Renal cortex interstitium (tissue), 11 donors: ENCODE results near the gene POLK. TPM values are rescaled to one million over a fixed set of nuclear protein-coding genes. Genes with fewer than 3 reads are reported as not detected.
"Not testable (repeated sequence)": the region's sequence is repeated elsewhere in the genome, so short reads cannot be mapped to it uniquely, and the experiment has no call there.

Source experiments
- DNase-seq, 11 donors: peaks; one replicate each; pipeline ENCODE4 v3.0.0-alpha.2; 2013; ENCODE audit warnings: low read depth in 9 of 11, low spot score in 4 of 11; ENCODE audit errors: extremely low read depth in 1 of 11
- polyA plus RNA-seq, 3 donors: library from polyadenylated mRNA; unstranded; fragments of 120-200 nt; gene quantifications; one replicate each; pipeline ENCODE4 v1.2.1, GENCODE V29; 2013; ENCODE audit not compliant: insufficient read length in 3 of 3

Gene POLK
- polyA plus RNA-seq, 3 donors: 24.6 to 35.1 (median 32.3) TPM

DNA sequence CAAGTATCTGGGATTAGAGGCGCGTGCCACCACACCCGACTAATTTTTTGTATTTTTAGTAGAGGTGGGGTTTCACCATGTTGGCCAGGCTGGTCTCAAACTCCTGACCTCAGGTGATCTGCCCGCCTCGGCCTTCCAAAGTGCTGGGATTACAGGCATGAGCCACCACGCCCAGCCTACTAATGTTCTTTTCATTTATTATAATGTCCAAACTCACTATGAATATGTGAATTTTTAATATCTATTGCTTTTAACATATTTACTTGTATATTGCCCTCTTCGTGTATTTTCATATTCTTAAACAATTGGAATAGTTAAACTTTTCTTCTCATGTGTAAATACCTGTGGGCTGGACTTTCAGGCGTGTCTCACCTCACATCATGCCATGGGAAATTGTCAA lies 66.6 kb downstream of the POLK start:
- not testable (repeated sequence) for DNase-seq

DNA sequence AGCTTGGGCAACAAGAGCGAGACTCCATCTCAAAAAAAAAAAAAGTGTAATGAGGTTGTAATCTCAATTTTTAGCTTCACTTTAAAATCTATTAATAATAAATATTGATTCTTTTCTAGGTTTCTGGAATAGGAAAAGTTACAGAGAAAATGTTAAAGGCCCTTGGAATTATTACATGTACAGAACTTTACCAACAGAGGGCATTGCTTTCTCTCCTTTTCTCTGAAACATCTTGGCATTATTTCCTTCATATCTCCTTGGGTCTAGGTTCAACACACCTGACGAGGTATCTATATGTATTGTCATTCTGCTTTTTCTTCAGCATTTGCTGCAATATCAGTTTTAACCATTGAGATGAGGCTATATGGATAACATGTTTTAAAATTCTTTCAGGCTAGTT lies 73.0 kb downstream of the POLK start:
- DNase-seq: no peak

GRCh38 chr5:75588666-75589065 lies 77.0 kb downstream of the POLK start:
- no peak for DNase-seq

GRCh38 chr5:75600535-75600934 lies 88.8 kb downstream of the POLK start:
- DNase-seq: no peak

DNA sequence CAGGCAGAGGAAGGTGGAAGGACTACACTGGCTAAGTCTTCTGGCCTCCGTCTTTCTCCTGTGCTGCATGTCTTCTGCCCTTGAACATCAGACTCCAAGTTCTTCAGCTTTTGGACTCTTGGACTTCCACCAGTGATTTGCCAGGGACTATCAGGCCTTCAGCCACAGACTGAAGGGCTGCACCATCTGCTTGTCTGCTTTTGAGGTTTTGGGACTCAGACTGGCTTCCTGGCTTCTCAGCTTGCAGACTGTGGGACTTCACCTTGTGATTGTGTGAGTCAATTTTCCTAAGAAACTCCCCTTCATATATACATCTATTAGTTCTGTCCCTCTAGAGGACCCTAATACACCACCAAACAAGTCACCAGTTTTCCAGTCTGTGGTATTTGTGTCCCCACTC lies 89.9 kb downstream of the POLK start:
- no peak for DNase-seq

DNA sequence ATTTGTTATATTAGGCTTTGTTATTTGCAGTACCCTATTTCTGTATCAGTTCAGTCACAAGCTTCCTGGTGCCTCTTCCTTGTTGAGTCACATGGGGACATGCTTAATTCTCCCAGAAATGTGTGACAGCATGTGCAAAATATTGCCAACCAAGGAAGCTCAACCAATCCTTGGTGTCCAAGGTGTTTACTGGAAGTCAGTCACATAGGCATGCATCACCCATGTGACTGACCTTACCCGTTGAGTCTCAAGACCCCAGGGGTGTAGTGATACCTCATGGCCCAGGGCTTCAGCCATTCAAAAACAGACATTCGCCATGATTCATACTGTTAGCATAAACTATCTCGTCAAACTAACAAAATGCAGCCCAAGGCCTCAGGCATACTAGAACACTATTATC lies 90.3 kb downstream of the POLK start:
- DNase-seq: no peak

- DNase-seq: peak in 4 of 11 donors; percentile 13 to 37 (median 32)
Observed at GRCh38 chr5:75603371-75603770, 91.7 kb downstream of the POLK start.

GRCh38 chr5:75603821-75604220 lies 92.1 kb downstream of the POLK start:
- no peak for DNase-seq

DNA sequence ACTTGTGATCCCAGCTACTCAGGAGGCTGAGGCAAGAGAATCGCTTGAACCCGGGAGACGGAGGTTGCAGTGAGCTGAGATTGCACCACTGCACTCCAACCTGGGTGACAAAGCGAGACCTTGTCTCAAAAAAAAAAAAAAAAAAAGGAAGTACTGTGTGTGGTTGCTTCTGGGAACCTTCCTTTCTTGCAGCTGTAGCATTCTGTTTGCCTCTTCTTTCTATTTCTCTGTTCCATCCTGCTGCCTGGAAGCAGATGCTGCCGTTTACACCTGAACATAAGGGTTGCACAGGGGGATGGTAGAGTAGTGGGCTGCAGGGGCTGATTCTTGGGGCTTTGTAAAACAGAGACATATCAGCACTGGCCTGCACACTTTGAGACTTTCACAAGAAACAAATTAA lies 95.7 kb downstream of the POLK start:
- DNase-seq: not testable (repeated sequence)

DNA sequence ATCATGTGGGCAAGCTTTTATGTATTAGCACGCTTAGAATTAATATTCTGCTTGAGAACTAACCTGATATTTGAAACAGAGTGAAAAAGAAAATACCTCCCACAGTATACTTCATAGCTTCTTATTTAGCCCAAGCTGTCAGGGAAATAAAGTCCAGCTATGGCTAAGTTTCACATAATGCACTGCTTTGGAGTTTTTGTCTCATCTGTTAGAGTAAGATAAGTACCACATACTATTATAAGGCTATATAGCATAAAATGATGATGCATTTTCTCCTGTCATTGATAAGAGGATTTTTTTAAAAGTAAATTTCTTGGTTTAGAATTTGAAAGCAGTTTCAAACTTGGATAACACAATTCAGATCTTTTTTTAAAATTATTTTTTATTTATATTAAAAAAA lies 97.2 kb downstream of the POLK start:
- DNase-seq: no peak

DNA sequence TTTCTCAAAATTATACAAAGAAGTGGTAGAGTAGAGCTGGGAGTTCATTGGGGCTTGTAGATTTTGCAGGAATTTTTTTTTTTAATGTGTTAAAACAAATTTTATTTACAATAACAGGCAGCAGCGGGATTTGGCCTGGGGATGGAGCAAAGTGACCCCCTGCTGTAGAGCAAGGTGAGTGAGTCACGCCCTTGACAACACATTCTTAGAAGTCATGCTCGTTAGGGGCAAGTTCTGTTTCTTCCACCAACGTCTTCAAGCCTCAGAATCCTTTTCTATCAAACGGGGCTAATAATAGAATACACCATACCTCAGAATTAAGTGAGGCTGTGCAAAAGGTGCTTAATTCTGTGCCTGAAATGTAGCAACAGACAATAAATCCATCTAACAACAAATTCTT lies 98.5 kb downstream of the POLK start:
- no peak for DNase-seq

DNA sequence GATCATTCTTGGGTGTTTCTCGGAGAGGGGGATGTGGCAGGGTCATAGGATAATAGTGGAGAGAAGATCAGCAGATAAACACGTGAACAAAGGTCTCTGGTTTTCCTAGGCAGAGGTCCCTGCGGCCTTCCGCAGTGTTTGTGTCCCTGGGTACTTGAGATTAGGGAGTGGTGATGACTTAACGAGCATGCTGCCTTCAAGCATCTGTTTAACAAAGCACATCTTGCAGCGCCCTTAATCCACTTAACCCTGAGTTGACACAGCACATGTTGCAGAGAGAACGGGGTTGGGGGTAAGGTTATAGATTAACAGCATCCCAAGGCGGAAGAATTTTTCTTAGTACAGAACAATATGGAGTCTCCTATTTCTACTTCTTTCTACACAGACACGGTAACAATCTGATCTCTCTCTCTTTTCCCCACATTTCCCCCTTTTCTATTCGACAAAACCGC lies 99.2 kb downstream of the POLK start:
- peak in 1 of 11 donors; percentile 13 for DNase-seq

GRCh38 chr5:75611311-75612225 lies 99.9 kb downstream of the POLK start, which contains the start of gene ANKDD1B:
Gene ANKDD1B (plus strand): TSS chr5:75611453. CDS start chr5:75611635, 182 bp downstream.
- DNase-seq: peak in 8 of 11 donors; percentile 29 to 51 (median 46)

DNA sequence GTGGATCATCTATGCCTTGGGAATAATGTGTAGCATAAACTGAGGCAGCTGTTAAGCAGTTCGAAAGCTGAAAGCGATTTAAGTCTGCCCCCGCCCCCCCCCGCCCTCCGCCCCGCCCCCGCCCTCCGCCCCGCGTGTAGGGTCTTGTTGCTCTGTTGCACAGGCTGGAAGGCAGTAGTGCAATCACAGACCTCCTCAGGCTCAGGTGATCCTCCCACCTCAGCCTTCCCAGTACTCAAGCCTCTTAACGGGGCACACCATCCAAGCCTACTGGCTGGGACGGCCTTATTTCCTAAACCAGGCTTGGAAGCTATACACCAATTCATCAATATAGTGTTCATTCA lies 100.5 kb downstream of the POLK start:
- no peak for DNase-seq

DNA sequence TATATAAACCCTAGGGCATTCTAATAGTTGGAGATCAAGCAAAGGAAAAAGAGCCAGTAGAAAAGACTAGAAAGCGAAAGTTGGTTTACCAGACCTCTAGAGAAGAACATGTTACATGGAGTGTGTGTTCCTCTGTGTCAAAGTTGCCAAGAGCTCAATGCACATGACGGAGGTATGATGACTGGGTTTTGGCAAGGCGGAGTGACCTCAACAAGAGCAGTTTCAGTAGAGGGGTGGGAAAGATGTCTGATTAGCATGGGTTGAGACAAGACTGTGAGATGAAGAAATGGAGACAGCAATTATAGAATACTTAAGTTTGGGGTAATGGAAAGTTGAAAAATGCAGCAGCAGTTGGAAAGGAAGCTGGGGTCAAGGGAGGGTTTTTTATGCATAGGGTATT lies 101.2 kb downstream of the POLK start:
- no peak for DNase-seq

GRCh38 chr5:75614176-75614575 lies 102.5 kb downstream of the POLK start:
- no peak for DNase-seq

GRCh38 chr5:75616371-75616881 lies 104.7 kb downstream of the POLK start:
- peak in 6 of 11 donors; percentile 35 to 71 (median 52) for DNase-seq

GRCh38 chr5:75616971-75617621 lies 105.4 kb downstream of the POLK start:
- peak in 2 of 11 donors; percentile 11 for DNase-seq

- DNase-seq: no peak
Observed at GRCh38 chr5:75617736-75618352, 106.2 kb downstream of the POLK start.
